Germinal center (tissue), 1 donor: Measurements from ENCODE around the gene BCL2.
"Not testable (repeated sequence)": the region's sequence is repeated elsewhere in the genome, so short reads cannot be mapped to it uniquely, and the experiment has no call there.

Experiments used
- DNase-seq: peaks from one replicate; pipeline ENCODE4 v3.0.0; 2012; ENCODE audit warnings: mixed read lengths, low spot score

The BCL2 gene

DNA sequence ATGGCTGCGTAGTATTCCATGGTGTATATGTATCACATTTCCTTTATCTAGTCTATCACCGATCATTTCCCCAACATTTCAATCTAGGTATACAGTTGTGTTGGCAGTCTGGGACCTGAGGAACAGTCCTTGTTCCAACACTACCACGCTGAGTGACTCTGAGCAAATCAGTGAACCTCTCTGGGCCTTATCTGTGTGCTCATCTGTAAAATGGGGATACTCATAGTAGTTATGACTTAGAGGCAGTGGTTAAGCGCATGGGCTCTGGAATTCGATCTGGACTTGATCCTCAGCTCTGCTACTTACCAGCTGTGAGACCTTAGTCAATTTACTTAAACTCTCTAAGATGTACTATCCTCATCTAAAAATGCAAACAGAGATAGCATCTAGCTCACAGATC lies 85.1 kb downstream of the BCL2 start:
- DNase-seq = no peak

DNA sequence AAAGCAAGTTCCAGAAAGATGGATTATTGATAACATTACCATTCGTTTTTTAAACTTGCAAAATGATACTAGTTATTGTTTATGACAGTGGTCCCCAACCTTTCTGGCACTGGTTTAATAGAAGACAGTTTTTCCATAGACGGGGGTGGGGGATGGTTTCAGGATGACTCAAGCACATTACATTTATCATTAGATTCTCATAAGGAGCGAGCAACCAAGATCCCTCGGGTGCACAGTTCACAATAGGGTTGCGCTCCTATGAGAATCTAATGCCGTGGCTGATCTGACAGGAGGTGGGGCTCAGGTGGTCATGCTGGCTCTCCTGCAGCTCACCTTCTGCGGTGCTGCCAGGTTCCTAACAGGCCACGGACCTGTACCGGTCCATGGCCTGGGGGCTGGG lies 86.2 kb downstream of the BCL2 start:
- no peak for DNase-seq

DNA sequence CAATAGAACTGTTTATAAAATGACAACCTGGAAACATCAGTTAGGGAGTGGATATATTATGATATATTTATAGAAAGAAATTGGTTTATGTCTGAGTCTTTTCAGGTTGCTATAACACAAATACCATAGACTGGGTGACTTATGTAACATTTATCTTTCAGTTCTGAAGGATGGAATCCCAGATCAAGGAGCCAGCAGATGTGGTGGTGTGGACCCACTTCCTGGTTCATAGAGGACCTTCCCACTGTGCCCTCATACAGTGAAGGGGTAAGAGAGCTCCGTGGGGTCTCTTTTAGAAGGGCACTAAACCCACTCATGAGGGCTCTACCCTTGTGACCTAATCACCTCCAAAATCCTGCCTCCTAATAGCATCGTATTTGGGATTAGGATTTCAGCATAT lies 86.7 kb downstream of the BCL2 start:
- no peak for DNase-seq

DNA sequence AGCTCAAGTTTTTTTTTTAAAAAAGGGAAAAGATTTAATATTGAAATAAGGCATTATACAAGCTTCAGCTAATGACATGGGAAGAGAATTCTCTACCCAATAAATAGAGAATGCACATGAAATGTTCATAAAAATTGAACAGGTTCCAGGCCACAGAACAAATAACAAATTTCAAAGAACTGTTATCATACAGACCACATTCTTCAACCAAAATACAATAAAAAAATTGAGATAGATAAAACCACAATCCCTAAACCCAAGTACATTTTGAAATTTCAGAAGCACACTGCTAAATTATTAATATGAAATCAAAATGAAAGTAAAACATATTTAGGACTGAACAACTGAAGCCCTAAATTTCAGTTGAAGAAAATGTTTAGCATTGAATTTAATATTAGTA lies 89.6 kb downstream of the BCL2 start:
- no peak for DNase-seq

DNA sequence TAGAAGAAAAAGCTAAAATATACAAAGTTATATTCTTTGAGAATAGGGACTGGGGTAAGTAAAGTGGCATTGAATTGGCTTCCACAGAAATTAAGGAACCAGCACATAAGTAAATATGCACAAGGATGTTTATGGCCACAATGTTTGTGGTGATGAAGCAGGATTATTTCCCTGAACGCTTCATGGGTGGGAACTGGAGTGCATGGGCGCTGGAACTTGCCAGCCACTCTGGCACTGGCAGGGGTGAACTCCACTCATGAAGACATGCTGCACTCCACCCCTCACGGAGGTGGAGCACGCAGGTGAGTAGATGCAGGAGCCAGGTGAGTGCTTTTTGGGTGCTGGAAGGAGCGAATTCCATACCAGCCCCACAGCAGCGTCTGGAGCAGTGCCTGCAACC lies 94.1 kb downstream of the BCL2 start:
- no peak for DNase-seq

DNA sequence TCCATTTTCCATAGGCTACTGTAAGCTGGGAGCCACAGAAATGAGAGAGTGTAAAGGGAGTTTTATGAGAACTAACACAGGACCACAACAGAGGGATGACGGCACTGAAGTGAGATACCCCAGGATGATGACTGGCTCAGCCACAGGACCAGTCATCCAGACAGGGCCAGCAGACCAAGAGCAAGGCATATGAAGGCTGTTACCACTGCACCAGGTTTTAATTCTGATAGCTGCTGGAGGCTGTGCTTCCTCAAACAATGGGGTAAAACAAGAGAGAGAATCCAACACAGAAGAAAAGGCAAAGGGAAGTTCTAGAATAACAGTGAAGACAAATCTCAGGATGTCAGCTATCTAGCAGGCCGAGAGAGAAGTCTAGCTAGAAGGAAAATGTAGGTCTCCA lies 94.9 kb downstream of the BCL2 start:
- DNase-seq = no peak

DNA sequence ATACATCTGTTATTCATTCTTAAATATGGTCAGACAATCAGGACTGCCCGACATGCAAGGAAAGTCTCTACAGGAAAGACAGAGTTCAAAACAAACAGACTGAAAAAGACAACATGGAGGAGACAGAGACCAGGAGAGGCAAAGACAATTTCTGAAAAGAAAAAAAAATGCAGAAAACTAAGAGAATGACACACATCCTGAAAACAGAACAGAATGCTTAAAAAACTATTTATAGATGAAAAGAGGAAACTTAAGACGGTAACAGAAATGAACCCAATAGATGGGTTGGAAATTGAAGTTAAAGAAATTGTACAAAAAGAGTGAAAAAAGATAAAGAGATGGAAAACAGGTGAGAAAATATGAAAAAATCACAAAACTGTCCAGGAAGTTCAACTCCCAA lies 95.7 kb downstream of the BCL2 start:
- DNase-seq = no peak

DNA sequence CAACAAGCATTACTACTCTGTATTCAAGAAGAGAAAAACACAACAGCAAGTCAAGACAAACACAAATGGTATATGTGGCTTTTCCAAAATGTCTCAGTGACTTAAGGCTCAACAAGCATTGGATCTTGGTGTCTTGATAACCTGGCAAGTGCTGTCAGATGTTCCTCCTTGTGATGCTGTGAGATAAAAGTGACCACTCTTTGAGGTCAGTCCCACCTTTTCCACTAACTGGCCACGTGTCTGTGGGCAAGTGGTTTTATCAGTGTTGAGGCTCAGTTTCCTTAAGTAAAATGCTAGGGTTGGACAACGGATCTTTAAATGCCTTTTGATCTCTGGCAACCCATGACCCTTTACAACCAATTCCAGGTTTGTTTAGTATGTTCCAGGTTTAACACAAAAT lies 98.7 kb downstream of the BCL2 start:
- DNase-seq = no peak

DNA sequence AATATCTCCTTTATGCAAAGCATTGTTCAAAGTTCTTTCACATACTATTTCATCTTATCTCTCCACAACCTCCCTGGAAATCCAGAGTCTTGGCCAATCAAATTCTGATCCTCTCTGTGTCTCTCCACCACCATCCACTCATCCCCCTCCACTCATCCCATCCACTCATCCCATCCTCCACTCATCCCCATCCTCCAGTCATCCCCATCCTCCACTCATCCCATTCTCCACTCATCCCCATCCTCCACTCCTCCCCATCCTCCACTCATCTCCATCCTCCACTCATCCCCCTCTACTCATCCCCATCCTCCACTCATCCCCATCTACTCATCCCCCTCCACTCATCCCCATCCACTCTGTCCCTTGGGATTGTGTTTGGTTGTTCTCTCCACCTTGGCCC lies 101.1 kb downstream of the BCL2 start:
- DNase-seq = no peak

DNA sequence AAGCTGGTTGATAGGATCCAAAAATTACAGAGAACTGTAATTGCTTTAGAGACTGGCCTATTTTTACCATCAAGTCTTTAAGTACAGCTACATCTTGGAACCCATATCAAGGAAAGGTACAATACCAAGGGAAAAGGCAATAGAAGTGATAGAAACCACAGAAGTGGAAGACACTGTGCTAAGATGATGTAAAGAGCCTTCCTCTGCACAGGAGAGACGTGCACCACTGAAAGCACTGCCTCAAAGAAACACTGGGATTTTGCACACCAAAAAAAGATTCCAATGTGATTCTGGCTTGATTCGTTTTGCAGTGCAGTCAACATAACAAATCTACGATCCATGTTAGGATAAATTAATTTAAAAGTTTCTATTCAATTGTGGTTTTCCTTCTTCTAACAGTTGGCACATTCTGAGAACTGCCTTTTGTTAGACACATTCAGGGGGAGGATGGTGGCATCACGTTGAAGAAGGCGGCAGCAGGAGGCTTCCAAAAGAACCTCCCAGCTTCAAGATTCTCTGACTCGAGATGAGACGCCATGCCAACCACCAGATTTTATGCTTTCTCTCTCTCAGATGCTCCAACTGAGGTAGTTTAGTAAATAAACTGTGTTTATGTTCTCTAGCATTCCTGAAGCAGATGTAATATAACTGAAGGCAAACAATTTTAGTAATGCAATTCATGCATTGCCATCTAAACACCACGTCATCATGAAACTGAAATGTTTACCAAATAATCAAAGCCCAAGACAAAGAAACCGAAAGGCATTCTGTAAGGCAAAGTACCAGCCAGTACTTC lies 102.9 kb downstream of the BCL2 start:
- no peak for DNase-seq

DNA sequence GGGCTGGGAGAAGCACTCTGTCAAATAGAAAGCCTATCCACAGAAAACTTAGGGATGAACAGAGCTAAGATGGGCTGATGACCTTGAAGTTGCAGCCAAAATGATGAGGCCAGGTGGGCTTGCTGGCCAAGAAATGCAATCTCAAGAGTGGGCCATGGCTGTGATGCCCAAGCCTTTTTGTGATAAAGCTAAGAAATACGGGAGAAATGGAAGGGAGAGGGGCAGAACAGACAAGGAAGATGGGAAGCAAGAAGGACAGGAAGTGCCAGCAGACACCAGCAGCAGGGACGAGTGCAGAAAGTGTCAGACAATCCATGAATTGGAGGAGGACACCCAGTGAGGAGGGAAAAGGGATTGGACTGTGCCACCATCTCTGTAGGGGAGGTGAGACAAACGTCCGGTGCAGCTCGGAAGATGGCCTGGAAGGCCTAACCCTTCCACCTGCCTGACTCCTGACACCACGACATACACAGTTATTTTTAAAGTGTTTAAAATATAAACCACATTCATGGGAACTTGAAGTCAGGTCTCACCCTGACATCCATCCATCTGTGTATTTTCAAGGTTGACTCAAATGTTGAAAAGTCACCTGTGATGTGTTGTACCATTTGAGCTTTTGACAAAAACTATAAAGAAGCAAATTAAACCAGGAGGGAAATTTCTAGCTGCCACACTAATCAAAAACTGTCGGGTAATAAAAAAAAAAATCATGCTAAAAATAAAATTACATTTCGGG lies 105.5 kb downstream of the BCL2 start:
- no peak for DNase-seq

DNA sequence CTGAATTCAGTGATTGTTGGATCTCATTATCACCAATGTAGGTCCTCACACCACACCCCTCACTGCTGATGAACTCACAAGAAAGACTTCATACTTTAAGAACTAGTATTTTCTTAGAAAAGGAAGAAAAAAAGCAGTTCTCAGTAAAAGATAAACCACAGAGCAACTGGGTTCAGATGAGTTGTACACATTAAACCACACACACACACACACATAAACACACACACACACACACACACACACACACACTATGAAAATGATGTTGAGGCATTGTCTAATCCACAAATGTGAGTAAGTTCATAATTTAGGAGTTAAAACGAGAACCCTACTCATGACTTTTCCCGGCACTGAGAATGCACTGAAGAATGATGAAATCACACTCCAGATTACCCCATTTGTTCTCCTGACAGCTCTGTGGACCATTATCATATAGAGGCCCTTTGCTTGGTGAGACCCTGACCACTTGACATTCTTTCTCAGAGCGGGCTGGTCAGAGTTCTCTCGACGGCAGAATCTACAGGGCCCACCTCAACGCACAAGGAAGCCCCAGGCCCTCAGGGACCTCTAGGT lies 106.2 kb downstream of the BCL2 start:
- no peak for DNase-seq

DNA sequence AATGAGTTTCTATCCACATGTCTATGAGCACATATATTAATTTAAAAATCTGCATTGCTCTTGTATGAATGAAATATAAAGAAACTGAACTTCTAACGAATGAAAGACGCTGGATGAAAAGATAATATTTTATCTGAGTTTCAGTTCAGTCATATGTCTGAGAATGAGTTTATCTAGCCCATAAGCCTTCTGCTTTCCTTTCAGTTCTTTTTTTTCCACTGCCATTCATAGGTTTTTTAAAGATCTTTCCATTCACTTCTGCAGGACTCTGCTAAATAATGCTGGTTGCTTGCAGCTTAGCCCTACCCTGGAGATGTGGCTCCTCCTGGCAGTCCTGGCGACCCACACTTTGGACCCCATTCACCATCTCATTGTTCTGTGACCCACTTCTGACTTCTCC lies 109.0 kb downstream of the BCL2 start:
- no peak for DNase-seq

DNA sequence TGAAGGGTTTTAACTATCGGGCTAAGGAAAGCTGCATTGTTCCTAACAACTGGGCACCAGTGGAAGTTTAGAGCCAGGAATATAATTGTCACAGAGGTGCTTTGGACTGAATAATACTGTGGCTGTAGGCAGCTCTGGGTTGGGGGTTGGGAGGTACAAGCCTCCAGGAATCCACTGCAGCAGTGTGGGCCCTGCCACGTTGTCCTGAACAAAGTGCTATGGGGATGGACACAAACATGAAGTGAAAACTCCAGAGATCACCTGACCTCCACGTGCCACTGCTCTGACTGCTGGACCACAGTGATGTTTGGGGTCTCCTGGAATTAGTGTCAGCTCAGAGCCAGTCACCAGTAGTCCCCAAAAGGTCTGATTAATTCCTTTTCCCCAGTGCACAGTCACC lies 110.9 kb downstream of the BCL2 start:
- no peak for DNase-seq

DNA sequence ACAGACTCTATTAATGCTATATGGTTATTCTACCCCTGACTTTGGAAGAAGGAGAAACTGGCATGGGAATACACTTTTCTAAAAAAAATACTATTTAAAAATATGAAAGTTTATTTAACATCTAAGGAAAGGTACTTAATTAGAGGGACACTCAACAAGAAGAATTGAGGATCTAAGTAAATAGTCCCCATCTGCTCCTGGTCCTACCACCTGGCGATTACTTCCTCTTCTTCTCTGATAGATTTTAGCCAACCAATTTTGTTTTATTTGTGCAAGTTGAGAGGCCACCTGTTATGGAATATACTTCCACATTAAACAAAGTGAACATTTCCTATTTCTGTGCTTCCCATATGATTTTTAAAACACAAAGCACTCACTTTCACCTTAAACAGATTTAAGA lies 111.7 kb downstream of the BCL2 start:
- DNase-seq = peak; percentile 46

DNA sequence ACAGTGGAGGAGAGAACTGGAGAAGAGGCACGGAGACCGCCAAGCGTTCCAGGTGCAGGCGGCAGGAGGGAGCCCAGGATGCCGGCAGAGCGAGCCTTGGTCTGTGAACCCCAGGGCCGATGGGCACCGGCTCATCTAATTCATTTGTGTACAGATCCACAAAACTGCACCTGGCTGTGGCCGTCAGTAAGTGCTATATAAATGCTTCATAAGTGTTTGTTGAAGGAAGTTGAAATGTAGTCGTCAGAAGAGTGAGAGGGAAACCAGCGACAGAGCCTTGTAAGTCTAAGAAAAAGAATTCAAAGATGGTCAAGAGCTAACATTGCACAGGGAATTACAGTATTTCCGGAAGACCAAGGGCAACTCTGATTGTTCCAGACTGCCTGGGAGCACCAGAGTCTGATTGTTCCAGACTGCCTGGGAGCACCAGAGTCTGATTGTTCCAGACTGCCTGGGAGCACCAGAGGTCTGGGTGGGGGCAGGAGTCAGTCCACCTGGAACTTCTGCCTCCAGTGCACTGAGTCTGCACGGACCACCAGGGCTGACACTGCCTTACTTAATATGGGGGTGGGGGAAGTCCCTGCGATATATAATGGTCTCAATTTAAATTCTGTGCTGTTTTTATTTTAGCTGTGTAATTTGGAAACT lies 112.3 kb downstream of the BCL2 start:
- peak; percentile 45 for DNase-seq

DNA sequence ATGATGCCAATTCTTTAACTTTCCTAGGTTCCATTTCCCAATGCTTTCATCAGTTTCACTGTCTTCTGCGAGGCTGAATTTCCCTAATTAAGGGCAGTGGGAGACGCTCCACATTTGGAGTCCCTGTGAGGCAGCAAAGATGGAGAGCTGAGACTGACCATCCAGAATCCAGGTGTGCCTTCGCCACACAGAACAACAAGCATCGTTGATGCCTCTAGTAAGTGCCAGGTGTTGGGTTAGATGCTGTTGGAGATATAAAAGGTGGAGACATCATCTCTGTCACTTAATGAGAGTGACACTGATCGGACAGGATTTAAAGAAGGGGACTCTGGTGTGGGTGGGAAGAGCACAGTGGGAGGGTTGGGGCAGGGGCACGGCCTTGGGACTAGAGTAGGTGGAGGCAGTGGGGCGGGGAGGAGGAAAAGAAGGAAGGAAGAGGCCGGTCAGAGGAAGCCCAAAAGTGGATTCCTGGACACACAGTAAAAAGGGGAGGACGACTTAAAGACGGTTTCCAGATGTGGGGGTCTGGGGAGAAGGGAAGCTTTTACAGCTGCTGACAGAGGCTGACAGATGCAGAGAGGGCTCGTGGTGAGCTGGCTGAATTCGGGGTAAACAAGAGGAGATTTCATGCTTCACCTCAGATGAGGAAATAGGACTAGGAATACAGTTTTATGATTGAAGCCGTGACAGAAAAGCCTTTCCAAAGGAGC lies 113.0 kb downstream of the BCL2 start:
- peak; percentile 14 for DNase-seq

DNA sequence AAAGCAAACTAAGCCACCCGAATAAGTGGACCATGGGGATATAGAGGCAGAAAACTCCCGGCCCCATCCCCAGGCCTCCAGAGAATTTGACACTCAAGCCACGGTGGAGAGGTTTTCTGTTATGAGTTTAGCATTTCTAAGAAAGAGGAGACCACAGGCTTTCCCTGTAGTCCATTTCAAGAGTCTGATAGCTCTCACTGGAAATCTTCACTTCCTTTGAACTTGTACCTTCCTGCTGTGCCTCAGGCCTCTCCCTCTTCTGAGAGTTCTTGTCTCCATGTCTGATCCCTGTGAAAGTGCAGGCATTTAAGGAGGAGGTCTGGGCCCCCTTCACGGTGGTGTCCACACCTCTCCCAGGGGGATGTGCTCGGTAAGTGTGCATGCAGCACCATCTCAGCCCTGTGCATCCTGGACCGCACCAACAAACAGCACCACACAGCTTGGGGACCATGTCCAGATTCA lies 113.7 kb downstream of the BCL2 start:
- no peak for DNase-seq

DNA sequence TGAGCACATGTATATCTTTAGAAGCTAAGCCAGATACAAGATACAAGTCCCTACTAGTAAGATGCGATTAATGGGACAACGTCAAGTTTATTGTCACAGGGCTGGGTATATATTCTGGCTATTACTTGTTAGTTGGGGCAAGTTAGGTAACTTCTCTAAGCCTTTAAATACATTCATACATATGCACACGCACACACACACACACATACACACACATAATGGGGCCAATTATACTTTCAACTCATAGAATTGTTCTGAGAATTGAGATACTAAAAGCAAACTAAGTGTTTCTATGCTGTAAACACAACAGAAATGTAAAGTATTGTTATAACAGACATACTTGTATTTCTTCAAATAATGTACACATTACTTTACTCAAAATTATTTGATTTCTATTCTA lies 116.1 kb downstream of the BCL2 start:
- DNase-seq = no peak

DNA sequence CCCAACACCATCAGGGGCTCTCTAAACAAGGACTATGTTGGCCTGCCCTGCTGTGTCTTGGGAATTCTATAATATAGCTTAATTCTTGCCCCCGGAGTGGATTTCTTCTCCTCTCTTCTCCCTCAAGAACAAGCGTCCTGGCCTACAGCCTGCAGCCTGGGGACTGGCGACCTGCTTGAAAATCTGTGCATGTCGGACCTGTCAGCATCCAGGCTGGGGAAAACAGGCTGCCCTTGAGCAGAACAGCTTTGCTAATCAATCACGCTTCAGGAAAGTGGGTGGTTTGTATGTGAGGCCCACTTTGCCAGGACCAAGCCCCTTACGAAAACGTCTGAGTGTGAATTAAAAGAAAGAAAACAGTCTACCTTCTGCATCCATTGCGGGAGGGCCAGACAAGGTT lies 116.7 kb downstream of the BCL2 start:
- no peak for DNase-seq

DNA sequence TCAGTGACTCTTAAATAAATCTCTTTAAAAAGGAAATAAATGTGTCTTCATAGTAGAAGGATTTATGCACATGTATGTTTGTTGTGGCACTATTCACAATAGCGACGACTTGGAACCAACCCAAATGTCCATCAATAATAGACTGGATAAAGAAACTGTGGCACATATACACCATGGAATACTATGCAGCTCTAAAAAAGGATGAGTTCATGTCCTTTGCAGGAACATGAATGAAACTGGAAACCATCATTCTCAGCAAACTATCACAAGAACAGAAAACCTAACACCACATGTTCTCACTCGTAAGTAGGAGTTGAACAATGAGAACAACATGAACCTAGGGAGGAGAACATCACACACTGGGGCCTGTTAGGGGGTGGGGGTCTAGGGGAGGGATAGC lies 118.1 kb downstream of the BCL2 start:
- not testable (repeated sequence) for DNase-seq

DNA sequence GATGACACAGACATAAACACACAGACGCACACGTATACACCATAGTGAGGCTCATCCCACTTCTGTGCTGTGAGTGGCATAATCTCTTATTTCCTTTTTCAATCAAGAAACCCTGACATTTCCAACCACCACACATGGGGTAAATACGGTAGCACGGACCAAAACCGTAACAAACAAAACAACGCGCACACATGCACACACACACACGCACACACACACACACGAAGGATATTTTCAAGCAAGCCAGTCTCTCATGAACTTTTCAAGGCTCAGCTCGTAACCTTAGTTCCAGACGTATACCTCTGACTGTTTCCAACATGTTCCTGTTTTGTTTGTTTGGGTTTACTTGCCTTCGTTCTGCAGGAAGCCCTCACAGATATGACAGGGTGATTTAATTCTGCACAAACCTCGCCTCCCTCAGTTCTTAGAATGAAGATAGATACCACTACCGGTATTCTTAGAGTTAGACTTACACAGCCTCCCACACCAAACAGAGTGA lies 119.8 kb downstream of the BCL2 start:
- no peak for DNase-seq
